OCI-LY3 (cell line): Measurements from ENCODE around the gene TBKBP1.

Source experiments
- H2AFZ ChIP-seq: fragments of 200-600, 300-600 bp; shearing (Covaris generic); 2 replicates; pipeline ENCODE4 v1.6.0; 2014; ENCODE audit warnings: antibody characterized with exemption, low read depth, low read length
- H3K27ac ChIP-seq: fragments of 200-600, 300-600 bp; sonication (generic); 2 replicates; pipeline ENCODE4 v1.5.1; 2014; ENCODE audit warnings: mild to moderate bottlenecking, low read length, moderate library complexity, mixed read lengths
- H3K27me3 ChIP-seq: fragments of 200-600, 300-600 bp; sonication (generic); 2 replicates; pipeline ENCODE4 v1.6.1; 2014; ENCODE audit warnings: low read depth, low read length, mixed read lengths
- H3K36me3 ChIP-seq: fragments of 200-600, 300-600 bp; sonication (generic); replicated peaks from 2 replicates; pipeline ENCODE3; 2014; ENCODE audit warnings: low read depth, low read length, mixed read lengths
- H3K4me1 ChIP-seq: fragments of 300-600, 200-600 bp; sonication (generic); 2 replicates; pipeline ENCODE4 v1.6.1; 2014; ENCODE audit warnings: low read length, mixed read lengths
- H3K4me2 ChIP-seq: fragments of 200-600, 300-600 bp; sonication (generic); 2 replicates; pipeline ENCODE4 v1.6.1; 2014; ENCODE audit warnings: low read length, mixed read lengths
- H3K4me3 ChIP-seq: fragments of 300-600, 200-600 bp; sonication (generic); 2 replicates; pipeline ENCODE4 v1.5.1; 2014; ENCODE audit warnings: antibody characterized with exemption, mild to moderate bottlenecking, low read length, moderate library complexity
- H3K79me2 ChIP-seq: fragments of 300-600, 200-600 bp; shearing (Covaris generic); 2 replicates; pipeline ENCODE4 v1.6.1; 2014; ENCODE audit warnings: mild to moderate bottlenecking, low read length, mixed read lengths
- H3K9ac ChIP-seq: fragments of 300-600, 200-600 bp; shearing (Covaris generic); 2 replicates; pipeline ENCODE4 v1.6.0; 2014; ENCODE audit warnings: mild to moderate bottlenecking, low read length, moderate library complexity
- H3K9me3 ChIP-seq: fragments of 200-600, 300-600 bp; shearing (Covaris generic); 2 replicates; pipeline ENCODE4 v1.6.1; 2014; ENCODE audit warnings: low read length, mixed read lengths; ENCODE audit not compliant: insufficient read depth
- H4K20me1 ChIP-seq: fragments of 200-600, 300-600 bp; sonication (generic); 2 replicates; pipeline ENCODE4 v1.6.1; 2016; ENCODE audit warnings: low read length, mixed read lengths; ENCODE audit not compliant: insufficient read depth
- EZH2phosphoT487 ChIP-seq: fragments of 200-600 bp; shearing (Covaris generic); IDR thresholded peaks from 2 replicates; pipeline ENCODE4 v1.6.1; 2018; ENCODE audit warnings: antibody characterized with exemption, mixed run types, low read depth
- TF ChIP-seq, protein P1 (sequence below): fragments of 200-600, 300-600 bp; sonication (generic); IDR thresholded peaks from 2 replicates; pipeline ENCODE4 v1.5.1; 2014; ENCODE audit warnings: antibody characterized with exemption, low read length, low read depth

Gene TBKBP1

DNA sequence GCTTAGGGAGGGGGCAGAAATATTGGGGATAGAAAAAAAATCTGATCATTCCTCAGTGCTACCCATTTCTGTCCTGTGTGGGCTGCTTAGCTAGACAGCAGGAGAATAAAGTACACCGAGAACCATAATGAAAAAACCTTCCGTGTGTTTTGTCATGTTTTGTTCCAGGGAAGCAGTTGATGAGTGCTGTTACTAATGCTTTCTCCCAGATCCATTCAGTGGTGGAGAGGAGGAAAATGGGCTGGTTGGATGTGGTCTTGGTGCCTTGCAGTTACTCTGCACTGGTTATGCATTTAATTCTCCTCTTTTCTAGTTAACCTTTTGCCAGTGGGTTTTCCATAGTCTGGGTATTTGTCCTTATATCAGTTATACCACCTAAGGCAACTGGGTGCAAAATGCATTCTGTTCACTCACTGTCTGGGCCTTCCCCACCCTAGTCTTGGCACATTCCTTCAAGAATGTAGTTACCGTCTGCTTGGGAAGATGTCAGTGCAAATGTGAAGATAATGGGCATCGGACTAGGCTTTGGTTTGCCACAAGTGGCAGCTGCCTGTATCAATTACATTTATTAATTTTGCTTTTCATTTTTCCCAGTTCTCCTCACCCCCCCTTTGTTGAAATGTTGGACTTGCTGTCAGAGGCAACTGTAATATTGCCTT, 9.3 kb upstream of the TBKBP1 start:
- no peaks in the 10 kb centered on the region for H3K4me1 ChIP-seq
- no peak overlapping the region for H2AFZ ChIP-seq
- TF ChIP-seq, protein P1, sequence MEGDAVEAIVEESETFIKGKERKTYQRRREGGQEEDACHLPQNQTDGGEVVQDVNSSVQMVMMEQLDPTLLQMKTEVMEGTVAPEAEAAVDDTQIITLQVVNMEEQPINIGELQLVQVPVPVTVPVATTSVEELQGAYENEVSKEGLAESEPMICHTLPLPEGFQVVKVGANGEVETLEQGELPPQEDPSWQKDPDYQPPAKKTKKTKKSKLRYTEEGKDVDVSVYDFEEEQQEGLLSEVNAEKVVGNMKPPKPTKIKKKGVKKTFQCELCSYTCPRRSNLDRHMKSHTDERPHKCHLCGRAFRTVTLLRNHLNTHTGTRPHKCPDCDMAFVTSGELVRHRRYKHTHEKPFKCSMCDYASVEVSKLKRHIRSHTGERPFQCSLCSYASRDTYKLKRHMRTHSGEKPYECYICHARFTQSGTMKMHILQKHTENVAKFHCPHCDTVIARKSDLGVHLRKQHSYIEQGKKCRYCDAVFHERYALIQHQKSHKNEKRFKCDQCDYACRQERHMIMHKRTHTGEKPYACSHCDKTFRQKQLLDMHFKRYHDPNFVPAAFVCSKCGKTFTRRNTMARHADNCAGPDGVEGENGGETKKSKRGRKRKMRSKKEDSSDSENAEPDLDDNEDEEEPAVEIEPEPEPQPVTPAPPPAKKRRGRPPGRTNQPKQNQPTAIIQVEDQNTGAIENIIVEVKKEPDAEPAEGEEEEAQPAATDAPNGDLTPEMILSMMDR = no peak
- no peak for TF ChIP-seq EZH2phosphoT487
- no peak overlapping the region for H3K4me2 ChIP-seq
- peaks cover 47% of the 10 kb centered on the region for H3K36me3 ChIP-seq
- no peaks in the 10 kb centered on the region for H3K27me3 ChIP-seq
- H3K27ac ChIP-seq = no peak overlapping the region
- no peak overlapping the region for H3K9ac ChIP-seq
- peaks cover 12% of the 10 kb centered on the region; the same call in 1 of the 2 replicates for H4K20me1 ChIP-seq
- no peaks in the 10 kb centered on the region for H3K9me3 ChIP-seq
- no peaks in the 10 kb centered on the region for H3K79me2 ChIP-seq
- no peak overlapping the region for H3K4me3 ChIP-seq

DNA sequence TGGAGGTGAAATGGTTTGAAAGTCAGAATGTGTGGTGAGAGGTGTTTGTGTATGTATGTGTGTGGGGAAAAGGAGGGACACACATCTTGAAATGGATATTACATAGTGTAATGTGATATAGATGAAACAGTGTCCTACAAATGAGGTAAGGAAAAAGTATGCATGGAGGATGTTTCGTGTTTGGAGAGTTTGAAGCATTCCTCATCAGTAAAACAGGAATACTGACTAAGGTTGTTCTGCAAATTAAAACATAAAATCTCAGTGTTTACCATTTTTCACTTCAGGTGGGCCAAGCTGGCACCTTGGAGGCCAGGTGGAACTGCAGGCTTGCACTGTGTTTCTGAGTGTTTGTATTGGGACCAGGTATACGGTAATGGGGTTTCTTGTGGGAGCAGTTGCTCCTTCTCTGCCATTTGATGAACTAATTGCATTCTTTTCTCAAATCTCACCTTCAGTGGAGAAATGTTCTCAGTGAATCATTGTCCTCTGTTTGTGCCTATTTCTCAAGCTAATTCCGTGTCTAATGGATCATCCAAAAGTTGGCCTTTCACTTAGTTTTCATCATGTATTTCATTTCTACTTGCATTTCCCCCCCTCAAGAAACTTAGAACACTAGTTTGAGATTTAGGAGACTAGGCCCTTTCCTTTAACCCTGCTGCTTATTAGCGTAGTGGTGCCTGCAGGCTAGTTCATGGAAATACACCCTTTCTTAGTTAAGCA, 8.2 kb upstream of the TBKBP1 start:
- Histone ChIP-seq H3K9me3 (no peaks in the 10 kb centered on the region), H3K4me2 (no peak overlapping the region), H3K4me3 (no peak overlapping the region), H3K79me2 (no peaks in the 10 kb centered on the region), H3K36me3 (peaks cover 37% of the 10 kb centered on the region), H3K27me3 (no peaks in the 10 kb centered on the region), H3K4me1 (peaks cover 8% of the 10 kb centered on the region), H2AFZ (no peak overlapping the region), H3K9ac (no peak overlapping the region), H4K20me1 (peaks cover 6% of the 10 kb centered on the region; the same call in 1 of the 2 replicates), H3K27ac (no peak overlapping the region)
- TF ChIP-seq, protein P1 = no peak
- TF ChIP-seq EZH2phosphoT487 = no peak

DNA sequence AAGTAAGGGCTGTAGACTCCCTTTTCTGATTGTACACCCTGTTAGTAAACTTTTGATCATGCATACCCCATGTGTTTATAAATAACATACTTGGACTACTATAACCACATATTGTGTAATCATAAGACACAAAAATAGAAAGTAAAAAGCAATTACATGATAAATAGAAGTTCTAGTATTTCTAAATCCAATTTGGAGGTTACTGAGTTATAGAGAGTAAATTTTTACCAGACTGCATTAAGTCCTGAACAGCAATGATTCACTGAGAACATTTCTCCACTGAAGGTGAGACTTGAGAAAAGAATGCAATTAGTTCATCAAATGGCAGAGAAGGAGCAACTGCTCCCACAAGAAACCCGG, 7.7 kb upstream of the TBKBP1 start:
- no peak overlapping the region for H3K9ac ChIP-seq
- H4K20me1 ChIP-seq = 0 out of 2 replicates have a peak, but pooled peaks cover 5% of the 10 kb centered on the region
- no peak for TF ChIP-seq EZH2phosphoT487
- TF ChIP-seq, protein P1 = no peak
- H3K36me3 ChIP-seq = peaks cover 35% of the 10 kb centered on the region
- no peak overlapping the region for H3K4me3 ChIP-seq
- H3K4me1 ChIP-seq = peaks cover 8% of the 10 kb centered on the region
- no peaks in the 10 kb centered on the region for H3K27me3 ChIP-seq
- H3K9me3 ChIP-seq = no peaks in the 10 kb centered on the region
- no peak overlapping the region for H3K27ac ChIP-seq
- H3K79me2 ChIP-seq = no peaks in the 10 kb centered on the region
- no peak overlapping the region for H2AFZ ChIP-seq
- H3K4me2 ChIP-seq = no peak overlapping the region

DNA sequence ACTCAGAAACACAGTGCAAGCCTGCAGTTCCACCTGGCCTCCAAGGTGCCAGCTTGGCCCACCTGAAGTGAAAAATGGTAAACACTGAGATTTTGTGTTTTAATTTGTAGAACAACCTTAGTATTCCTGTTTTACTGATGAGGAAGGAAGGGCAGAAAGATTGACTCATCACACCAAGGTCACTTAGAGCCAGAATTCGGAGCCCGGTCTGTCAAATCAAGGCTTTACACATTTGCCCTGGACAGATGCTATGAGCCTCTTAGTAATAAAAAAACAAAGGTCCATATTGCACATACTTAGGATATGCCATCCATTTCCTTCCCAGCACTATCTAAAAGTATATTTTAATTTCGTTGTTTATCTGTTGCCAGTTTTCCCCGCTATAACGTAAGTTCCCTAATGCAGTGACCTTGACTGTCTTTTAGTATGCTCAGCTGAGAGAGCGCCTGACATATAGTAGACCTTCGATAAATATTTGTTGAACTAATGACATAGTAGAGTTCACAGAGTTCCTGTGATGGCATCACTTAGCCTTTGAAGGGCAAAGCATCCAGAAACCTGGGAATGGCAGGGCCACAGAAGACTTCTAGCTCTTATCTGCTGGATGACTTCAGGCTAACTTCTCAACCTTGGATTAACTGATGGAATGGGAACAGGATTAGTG, 7.2 kb upstream of the TBKBP1 start:
- H3K27me3 ChIP-seq = no peaks in the 10 kb centered on the region
- TF ChIP-seq EZH2phosphoT487 = no peak
- TF ChIP-seq, protein P1 = no peak
- no peak overlapping the region for H2AFZ ChIP-seq
- peaks cover 33% of the 10 kb centered on the region for H3K36me3 ChIP-seq
- H3K9me3 ChIP-seq = no peaks in the 10 kb centered on the region
- no peak overlapping the region for H3K4me3 ChIP-seq
- no peak overlapping the region for H3K4me2 ChIP-seq
- H3K4me1 ChIP-seq = peaks cover 8% of the 10 kb centered on the region
- H3K9ac ChIP-seq = no peak overlapping the region
- H4K20me1 ChIP-seq = 0 out of 2 replicates have a peak, but pooled peaks cover 4% of the 10 kb centered on the region
- H3K27ac ChIP-seq = no peak overlapping the region
- no peaks in the 10 kb centered on the region for H3K79me2 ChIP-seq
